K562 (cell line): ENCODE results near the gene CMSS1. TPM values are rescaled to one million over a fixed set of nuclear protein-coding genes. Genes with fewer than 3 reads are reported as not detected.
A peak's percentile ranks its signal among the peaks of the same experiment; 100 is the strongest.

ENCODE experiments used
- ATAC-seq: fragments of 200-7000 bp; cut with Tn5 transposase; 3 replicates; pipeline ENCODE4 v1.9.1; 2020; ENCODE audit warnings: moderate library complexity
- BruUV-seq: library from RNA; stranded (reverse); fragments of 400-500 nt; replicated peaks from 2 replicates; lab custom pipeline; 2021; lab: Mats Ljungman, UMichigan
- CTCF ChIA-PET: fragments of 300-600 bp; formaldehyde crosslinking; extraction: SDS; loops from one replicate; lab custom pipeline; 2021; ENCODE audit warnings: low intra/inter-chr PET ratio; lab: Yijun Ruan, JAX
- POLR2A ChIA-PET: fragments of 300-600, 350-650 bp; sonication (Branson Sonifier 250); formaldehyde crosslinking; extraction: SDS; loops from one replicate; lab custom pipeline; 2021; ENCODE audit warnings: antibody characterized with exemption, inconsistent platforms; lab: Yijun Ruan, JAX
- DNase-seq, 4 experiments: peaks; one replicate each; pipeline versions ENCODE4 v3.0.0 to v3.0.0-alpha.2; 2011 to 2018; ENCODE audit warnings: low spot score in 3 of 4, mixed read lengths in 3 of 4; ENCODE audit errors: extremely low read depth in 1 of 4
- FAIRE-seq: peaks from 2 replicates; lab custom pipeline; 2011; peaks lifted over from hg19 to GRCh38; lab: Jason Lieb, UNC
- H2AFZ ChIP-seq: 2 replicates; pipeline ENCODE4 v1.6.0; 2011; ENCODE audit warnings: low read depth, low read length, control low read depth, inconsistent platforms
- H3K27ac ChIP-seq: fragments of 200-600 bp; 3 replicates; pipeline ENCODE4 v1.8.0; 2011; ENCODE audit warnings: low read depth, mild to moderate bottlenecking, control low read depth, inconsistent platforms, low read length, moderate library complexity, mixed read lengths; ENCODE audit errors: extremely low read depth
- H3K27me3 ChIP-seq, 2 experiments: fragments of 300-600 bp in 1 of 2; 2 replicates in 1 of 2; 3 replicates in 1 of 2; pipeline versions ENCODE4 v1.6.0 to v1.8.0; 2011; ENCODE audit warnings: inconsistent platforms in 2 of 2, low read length in 2 of 2, mild to moderate bottlenecking in 1 of 2, mixed read lengths in 1 of 2, moderate library complexity in 1 of 2; ENCODE audit not compliant: control insufficient read depth in 2 of 2, insufficient read depth in 2 of 2
- H3K36me3 ChIP-seq: fragments of 300-600 bp; 3 replicates; pipeline ENCODE4 v1.8.0; 2011; ENCODE audit warnings: mild to moderate bottlenecking, low read length, inconsistent platforms; ENCODE audit not compliant: control insufficient read depth, insufficient read depth
- H3K4me1 ChIP-seq, 2 experiments: fragments of 200-600 bp in 1 of 2; replicated peaks in 1 of 2; 2 replicates in 1 of 2; 3 replicates in 1 of 2; pipeline versions ENCODE4 v1.5.1 to v1.8.0; 2011; ENCODE audit warnings: inconsistent platforms in 2 of 2, low read length in 2 of 2, mild to moderate bottlenecking in 1 of 2, mixed read lengths in 1 of 2, moderate library complexity in 1 of 2; ENCODE audit not compliant: control insufficient read depth in 2 of 2, insufficient read depth in 2 of 2
- H3K4me2 ChIP-seq: 2 replicates; pipeline ENCODE4 v1.6.1; 2011; ENCODE audit warnings: low read length, control low read depth, inconsistent platforms, mixed read lengths; ENCODE audit not compliant: insufficient read depth
- H3K4me3 ChIP-seq: fragments of 200-600 bp; sonication (generic), shearing (Covaris generic); 2 replicates; pipeline ENCODE4 v1.5.1; 2016; ENCODE audit warnings: control low read depth, inconsistent platforms
- H3K79me2 ChIP-seq: fragments of 200-600 bp; 3 replicates; pipeline ENCODE4 v1.8.0; 2011; ENCODE audit warnings: low read length, inconsistent platforms; ENCODE audit not compliant: control insufficient read depth, insufficient read depth
- H3K9ac ChIP-seq, 2 experiments: 2 replicates each; pipeline versions ENCODE4 v1.6.0 to v1.6.1; 2011; ENCODE audit warnings: low read depth in 2 of 2, low read length in 2 of 2, control low read depth in 1 of 2, inconsistent platforms in 1 of 2, mild to moderate bottlenecking in 1 of 2, mixed read lengths in 1 of 2; ENCODE audit not compliant: insufficient read depth in 1 of 2
- H3K9me1 ChIP-seq: one replicate; pipeline ENCODE4 v1.6.0; 2011; ENCODE audit warnings: inconsistent platforms, mild to moderate bottlenecking, low read length, moderate library complexity; ENCODE audit not compliant: control insufficient read depth, insufficient read depth
- H3K9me3 ChIP-seq: replicated peaks from 2 replicates; pipeline ENCODE4 v1.5.1; 2011; ENCODE audit warnings: low read depth, low read length, inconsistent platforms; ENCODE audit not compliant: control insufficient read depth, insufficient read depth
- H4K20me1 ChIP-seq: replicated peaks from 2 replicates; pipeline ENCODE4 v1.6.1; 2011; ENCODE audit warnings: low read length, inconsistent platforms, mixed read lengths; ENCODE audit not compliant: control insufficient read depth, insufficient read depth
- CBX8 ChIP-seq: fragments of 200-600 bp; sonication (generic); IDR thresholded peaks from 2 replicates; pipeline ENCODE4 v1.6.1; 2012; ENCODE audit warnings: borderline replicate concordance, mixed run types, low read depth, mild to moderate bottlenecking, moderate library complexity, mixed read lengths, low read length, control low read depth, inconsistent platforms; ENCODE audit not compliant: poor library complexity, severe bottlenecking; ENCODE audit errors: extremely low read depth
- CTBP1 ChIP-seq: fragments of 450-650 bp; IDR thresholded peaks from 2 replicates; pipeline ENCODE4 v1.6.1; 2016; ENCODE audit warnings: borderline replicate concordance
- DPF2 ChIP-seq: fragments of 450-650 bp; IDR thresholded peaks from 2 replicates; pipeline ENCODE4 v1.6.1; 2016
- E2F6 ChIP-seq, 2 experiments: IDR thresholded peaks; 2 replicates each; pipeline ENCODE4 v1.6.1; 2011; ENCODE audit warnings: borderline replicate concordance in 1 of 2, control low read depth in 1 of 2, low read depth in 1 of 2, low read length in 1 of 2, mild to moderate bottlenecking in 1 of 2, mixed read lengths in 1 of 2, moderate library complexity in 1 of 2; ENCODE audit not compliant: insufficient read depth in 1 of 2, insufficient read length in 1 of 2, poor library complexity in 1 of 2, severe bottlenecking in 1 of 2; ENCODE audit errors: extremely low read depth in 1 of 2
- ESRRA ChIP-seq: fragments of 450-650 bp; IDR thresholded peaks from 2 replicates; pipeline ENCODE4 v1.6.1; 2014; ENCODE audit warnings: low read depth, mild to moderate bottlenecking, moderate library complexity, borderline replicate concordance
- JUND ChIP-seq, 2 experiments: IDR thresholded peaks; 2 replicates in 1 of 2; 3 replicates in 1 of 2; pipeline ENCODE4 v1.6.1; 2011; ENCODE audit warnings: borderline replicate concordance in 2 of 2, low read depth in 2 of 2, low read length in 2 of 2, improper control_type of control experiment in 1 of 2, missing biosample characterization in 1 of 2, missing genetic modification characterization in 1 of 2, missing genetic modification reagents in 1 of 2
- MECOM ChIP-seq: fragments of 250-450 bp; sonication (Bioruptor Pico); IDR thresholded peaks from 2 replicates; pipeline ENCODE4 v1.8.0; 2022; ENCODE audit warnings: inconsistent platforms
- NCOA1 ChIP-seq: fragments of 450-650 bp; IDR thresholded peaks from 2 replicates; pipeline ENCODE4 v1.6.1; 2016; ENCODE audit warnings: low read depth
- POU5F1 ChIP-seq: fragments of 150-350 bp; IDR thresholded peaks from 2 replicates; pipeline ENCODE4 v1.6.1; 2014; ENCODE audit warnings: borderline replicate concordance, low read length, low read depth, mild to moderate bottlenecking; ENCODE audit not compliant: partially characterized antibody
- PRMT5 ChIP-seq: sonication (generic); formaldehyde crosslinking; IDR thresholded peaks from 2 replicates; pipeline ENCODE4 v1.5.0; 2020; ENCODE audit warnings: missing genetic modification reagents
- RBM39 ChIP-seq: fragments of 200-400 bp; formaldehyde crosslinking; optimal IDR thresholded peaks from 2 replicates; pipeline ENCODE3; 2018; ENCODE audit warnings: low read depth, low read length
- SREBF1 ChIP-seq: fragments of 150-350 bp; IDR thresholded peaks from 2 replicates; pipeline ENCODE4 v1.6.1; 2014; ENCODE audit warnings: antibody characterized with exemption, low read depth, low read length, borderline replicate concordance
- ZBTB49 ChIP-seq: sonication (generic); formaldehyde crosslinking; IDR thresholded peaks from 2 replicates; pipeline ENCODE4 v1.8.0; 2022; ENCODE audit warnings: missing genetic modification reagents, mild to moderate bottlenecking, borderline replicate concordance
- ZNF395 ChIP-seq: fragments of 200-800 bp; sonication (Bioruptor generic); IDR thresholded peaks from 2 replicates; pipeline ENCODE4 v1.6.1; 2017; ENCODE audit warnings: missing genetic modification characterization, missing compliant biosample characterization
- ZNF695 ChIP-seq: fragments of 450-650 bp; formaldehyde crosslinking; IDR thresholded peaks from 2 replicates; pipeline ENCODE4 v1.4.0; 2020; ENCODE audit warnings: mild to moderate bottlenecking, moderate library complexity
- WGBS: fragments of 100-300 bp; shearing (Covaris generic); methylation state at CpG from one replicate; pipeline ENCODE4 v1.1.6; 2016; ENCODE audit warnings: low coverage, mixed read lengths; ENCODE audit not compliant: insufficient coverage; ENCODE audit errors: missing lambda C conversion rate; 5-methylcytosine and 5-hydroxymethylcytosine counted together
- in situ Hi-C: fragments of 300-500 bp; cut with MboI; formaldehyde crosslinking; loops from 4 replicates; pipeline ENCODE4 v1.15.0; 2018; ENCODE audit warnings: inconsistent platforms, mixed read lengths
- intact Hi-C: fragments of 100-400 bp; cut with micrococcal nuclease; formaldehyde crosslinking; loops from 2 replicates; pipeline ENCODE4 v1.14.2; 2022
- polyA plus RNA-seq, 8 experiments: library from polyadenylated mRNA; depleted of rRNA in 4 of 8; stranded (reverse) in 5 of 8; unstranded in 3 of 8; fragments of >200 nt; fragmentation: Nextera tagmentation in 2 of 8; fragmentation: Illumina TruSeq in 1 of 8; extraction: Ambion mirVana in 2 of 8; extraction: Trizol in 1 of 8; gene quantifications; 2 replicates each; pipeline versions ENCODE4 v1.2.1 to v1.2.3, GENCODE V29; 2011 to 2014; ENCODE audit warnings: inconsistent platforms in 1 of 8, missing spikeins in 1 of 8
- total RNA-seq, 7 experiments: library from RNA; depleted of rRNA in 6 of 7; stranded (reverse); fragments of >200 nt in 6 of 7; fragmentation: Illumina TruSeq in 2 of 7; extraction: Trizol in 2 of 7; gene quantifications; 2 replicates each; pipeline versions ENCODE4 v1.2.1 to v1.2.3, GENCODE V29; 2011 to 2021; ENCODE audit warnings: low replicate concordance in 1 of 7

Gene CMSS1
- total and polyA plus RNA-seq, 9 of the 15 experiments (the other 6 are each of a cell fraction or from before 2014, with no cell fraction given): 46.9 to 109 (median 72.3) TPM

GRCh38 chr3:99810403-99810802 is 7.3 kb upstream of the CMSS1 start (continued):
- TF ChIP-seq ZBTB49 (CRISPR knock-in tag): no peak
- no peak for TF ChIP-seq NCOA1
- no peak for TF ChIP-seq RBM39
- no peak for TF ChIP-seq JUND (IDR thresholded peaks at IDR 0.05; ENCODE audit: borderline replicate concordance, low read depth, low read length)
- TF ChIP-seq JUND (tag; IDR thresholded peaks at IDR 0.05; ENCODE audit: borderline replicate concordance, low read depth, low read length): no peak
- no peak for TF ChIP-seq ESRRA

- Histone ChIP-seq H3K79me2 (peaks cover 47% of the 10 kb centered on the region), H3K36me3 (peaks cover 9% of the 10 kb centered on the region; the same call in 1 of the 3 replicates), H3K4me2 (peak overlapping the region; percentile 91), H3K27ac (peak overlapping the region; percentile 96), H4K20me1 (no peaks in the 10 kb centered on the region), H3K9me3 (no peaks in the 10 kb centered on the region; the same call in 1 of the 2 replicates), H3K9me1 (no peaks in the 10 kb centered on the region), H2AFZ (peak overlapping the region; percentile 97), H3K4me1 (peaks cover 5 to 7% of the 10 kb centered on the region in 2 experiments; a peak in 4 of 5 replicates), H3K27me3 (no peaks in the 10 kb centered on the region), H3K9ac (peak overlapping the region; percentile 90 to 98; a peak in 3 of 4 replicates), H3K4me3 (peak overlapping the region; percentile 81)
- FAIRE-seq (no peak), DNase-seq (peak; percentile 18 to 32 (median 26)), ATAC-seq (peak; percentile 42)
- under 1% methylated on average over 14 of the region's 15 CpGs for WGBS
- POLR2A ChIA-PET: interaction anchor here (0.7 to 1.7 kb wide), 3 partner anchors 28 to 241 kb away, joined by 3 read pairs; no protein-coding TSS in a partner anchor
- in situ Hi-C loops: no loop called here
- intact Hi-C loops: no loop called here
- BruUV-seq: TSS peak; percentile 88
- CTCF ChIA-PET: no interaction called here
- TF ChIP-seq CTBP1 (no peak), MECOM (no peak), ZNF695 (CRISPR knock-in tag) (no peak), SREBF1 (no peak), E2F6 (IDR thresholded peaks at IDR 0.05; ENCODE audit: borderline replicate concordance in 1 of 2, extremely low read depth in 1 of 2, insufficient read depth in 1 of 2, insufficient read length in 1 of 2, low read depth in 1 of 2, low read length in 1 of 2, poor library complexity in 1 of 2, severe bottlenecking in 1 of 2) (no peak), ZNF395 (CRISPR knock-in tag) (no peak), DPF2 (no peak), CBX8 (no peak), PRMT5 (CRISPR knock-in tag) (no peak), POU5F1 (no peak)
Observed at GRCh38 chr3:99817047-99817436, 620 bp upstream of the CMSS1 start.
